Measurements from ENCODE around the gene INTS3.
A peak's percentile ranks its signal among the peaks of the same experiment; 100 is the strongest.

The INTS3 gene, protein sequence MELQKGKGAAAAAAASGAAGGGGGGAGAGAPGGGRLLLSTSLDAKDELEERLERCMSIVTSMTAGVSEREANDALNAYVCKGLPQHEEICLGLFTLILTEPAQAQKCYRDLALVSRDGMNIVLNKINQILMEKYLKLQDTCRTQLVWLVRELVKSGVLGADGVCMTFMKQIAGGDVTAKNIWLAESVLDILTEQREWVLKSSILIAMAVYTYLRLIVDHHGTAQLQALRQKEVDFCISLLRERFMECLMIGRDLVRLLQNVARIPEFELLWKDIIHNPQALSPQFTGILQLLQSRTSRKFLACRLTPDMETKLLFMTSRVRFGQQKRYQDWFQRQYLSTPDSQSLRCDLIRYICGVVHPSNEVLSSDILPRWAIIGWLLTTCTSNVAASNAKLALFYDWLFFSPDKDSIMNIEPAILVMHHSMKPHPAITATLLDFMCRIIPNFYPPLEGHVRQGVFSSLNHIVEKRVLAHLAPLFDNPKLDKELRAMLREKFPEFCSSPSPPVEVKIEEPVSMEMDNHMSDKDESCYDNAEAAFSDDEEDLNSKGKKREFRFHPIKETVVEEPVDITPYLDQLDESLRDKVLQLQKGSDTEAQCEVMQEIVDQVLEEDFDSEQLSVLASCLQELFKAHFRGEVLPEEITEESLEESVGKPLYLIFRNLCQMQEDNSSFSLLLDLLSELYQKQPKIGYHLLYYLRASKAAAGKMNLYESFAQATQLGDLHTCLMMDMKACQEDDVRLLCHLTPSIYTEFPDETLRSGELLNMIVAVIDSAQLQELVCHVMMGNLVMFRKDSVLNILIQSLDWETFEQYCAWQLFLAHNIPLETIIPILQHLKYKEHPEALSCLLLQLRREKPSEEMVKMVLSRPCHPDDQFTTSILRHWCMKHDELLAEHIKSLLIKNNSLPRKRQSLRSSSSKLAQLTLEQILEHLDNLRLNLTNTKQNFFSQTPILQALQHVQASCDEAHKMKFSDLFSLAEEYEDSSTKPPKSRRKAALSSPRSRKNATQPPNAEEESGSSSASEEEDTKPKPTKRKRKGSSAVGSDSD

DNA sequence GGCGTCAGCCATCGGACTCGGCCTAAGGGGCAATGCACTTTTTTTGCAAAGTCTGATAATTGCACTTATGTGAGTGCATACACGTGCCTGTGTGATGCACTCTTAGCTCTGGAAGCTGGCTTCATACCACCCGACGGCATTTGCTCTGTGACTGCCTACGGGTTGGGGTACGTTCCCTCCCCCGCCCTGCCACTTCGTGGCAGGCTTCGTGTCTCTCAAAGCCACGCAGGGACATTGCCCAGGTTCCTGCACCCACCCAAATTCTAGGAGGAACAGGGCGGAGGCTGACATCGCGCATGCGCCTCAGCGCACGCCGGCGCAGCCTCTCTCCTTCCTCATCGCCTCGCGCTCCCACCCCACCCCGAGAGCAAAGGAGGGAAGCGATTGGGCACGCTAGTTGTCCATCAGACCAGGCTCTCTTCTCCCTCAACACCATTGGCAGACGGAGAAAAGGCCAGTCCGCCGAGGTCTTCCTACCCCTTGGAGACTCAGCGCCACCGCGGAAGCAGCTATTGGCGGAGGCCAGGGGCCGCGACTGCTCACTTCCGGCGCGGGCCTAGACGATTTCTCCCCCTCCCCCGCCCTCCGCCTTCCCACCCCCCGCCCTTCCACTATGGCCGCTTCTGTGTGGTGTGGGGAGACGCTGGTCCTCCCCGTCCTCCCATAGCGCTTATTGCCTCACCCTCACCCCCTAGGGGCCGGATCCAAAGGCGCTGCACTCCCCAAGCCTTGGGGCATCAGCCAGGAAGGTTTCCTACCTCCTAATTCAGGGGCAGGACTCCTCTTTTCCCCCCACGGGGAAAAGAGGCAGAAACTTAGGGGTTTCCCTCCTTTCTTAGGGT is at the start of gene INTS3:
INTS3 (plus strand) TSS at position 588 of the 842 bp plus-strand sequence. CDS start 585 bp downstream, outside the sequence.
- no peaks in the 10 kb centered on the region for H3K27me3 ChIP-seq (replicated peaks)
- TF ChIP-seq, protein P1, sequence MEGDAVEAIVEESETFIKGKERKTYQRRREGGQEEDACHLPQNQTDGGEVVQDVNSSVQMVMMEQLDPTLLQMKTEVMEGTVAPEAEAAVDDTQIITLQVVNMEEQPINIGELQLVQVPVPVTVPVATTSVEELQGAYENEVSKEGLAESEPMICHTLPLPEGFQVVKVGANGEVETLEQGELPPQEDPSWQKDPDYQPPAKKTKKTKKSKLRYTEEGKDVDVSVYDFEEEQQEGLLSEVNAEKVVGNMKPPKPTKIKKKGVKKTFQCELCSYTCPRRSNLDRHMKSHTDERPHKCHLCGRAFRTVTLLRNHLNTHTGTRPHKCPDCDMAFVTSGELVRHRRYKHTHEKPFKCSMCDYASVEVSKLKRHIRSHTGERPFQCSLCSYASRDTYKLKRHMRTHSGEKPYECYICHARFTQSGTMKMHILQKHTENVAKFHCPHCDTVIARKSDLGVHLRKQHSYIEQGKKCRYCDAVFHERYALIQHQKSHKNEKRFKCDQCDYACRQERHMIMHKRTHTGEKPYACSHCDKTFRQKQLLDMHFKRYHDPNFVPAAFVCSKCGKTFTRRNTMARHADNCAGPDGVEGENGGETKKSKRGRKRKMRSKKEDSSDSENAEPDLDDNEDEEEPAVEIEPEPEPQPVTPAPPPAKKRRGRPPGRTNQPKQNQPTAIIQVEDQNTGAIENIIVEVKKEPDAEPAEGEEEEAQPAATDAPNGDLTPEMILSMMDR (IDR thresholded peaks at IDR 0.05; ENCODE audit: low read depth, low read length, missing control alignments) = peak; percentile 16
- H3K27ac ChIP-seq = peak within 1 kb of the TSS; percentile 68
- peak within 1 kb of the TSS; percentile 80 for H3K4me3 ChIP-seq (ENCODE audit: low read depth, low read length)
- in situ Hi-C loops (cut with HindIII; ENCODE audit: low pct_ligation_motif_present, low sequenced_read_pairs) = no loop called here
- DNase-seq = peak; percentile 100
- no peaks in the 10 kb centered on the region for H3K36me3 ChIP-seq (replicated peaks)

DNA sequence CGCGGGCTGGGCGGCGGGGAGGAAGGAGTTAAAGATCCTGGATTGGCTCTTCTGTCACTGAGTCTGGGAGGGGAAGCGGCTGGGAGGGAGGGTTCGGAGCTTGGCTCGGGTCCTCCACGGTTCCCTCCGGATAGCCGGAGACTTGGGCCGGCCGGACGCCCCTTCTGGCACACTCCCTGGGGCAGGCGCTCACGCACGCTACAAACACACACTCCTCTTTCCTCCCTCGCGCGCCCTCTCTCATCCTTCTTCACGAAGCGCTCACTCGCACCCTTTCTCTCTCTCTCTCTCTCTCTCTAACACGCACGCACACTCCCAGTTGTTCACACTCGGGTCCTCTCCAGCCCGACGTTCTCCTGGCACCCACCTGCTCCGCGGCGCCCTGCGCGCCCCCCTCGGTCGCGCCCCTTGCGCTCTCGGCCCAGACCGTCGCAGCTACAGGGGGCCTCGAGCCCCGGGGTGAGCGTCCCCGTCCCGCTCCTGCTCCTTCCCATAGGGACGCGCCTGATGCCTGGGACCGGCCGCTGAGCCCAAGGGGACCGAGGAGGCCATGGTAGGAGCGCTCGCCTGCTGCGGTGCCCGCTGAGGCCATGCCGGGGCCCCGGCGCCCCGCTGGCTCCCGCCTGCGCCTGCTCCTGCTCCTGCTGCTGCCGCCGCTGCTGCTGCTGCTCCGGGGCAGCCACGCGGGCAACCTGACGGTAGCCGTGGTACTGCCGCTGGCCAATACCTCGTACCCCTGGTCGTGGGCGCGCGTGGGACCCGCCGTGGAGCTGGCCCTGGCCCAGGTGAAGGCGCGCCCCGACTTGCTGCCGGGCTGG is 49.1 kb upstream of the INTS3 start, which contains the start of gene NPR1:
NPR1 (plus strand) TSS at position 170 of the 818 bp plus-strand sequence; CDS start at position 591, 421 bp downstream.
- Histone ChIP-seq H3K27ac (no peak within 1 kb of the TSS), H3K4me3 (ENCODE audit: low read depth, low read length) (peak within 1 kb of the TSS; percentile 32), H3K36me3 (replicated peaks) (no peaks in the 10 kb centered on the region), H3K27me3 (replicated peaks) (peaks cover 33% of the 10 kb centered on the region)
- in situ Hi-C loops (cut with HindIII; ENCODE audit: low pct_ligation_motif_present, low sequenced_read_pairs) = no loop called here
- DNase-seq = no peak
- TF ChIP-seq, protein P1 (IDR thresholded peaks at IDR 0.05; ENCODE audit: low read depth, low read length, missing control alignments) = no peak

DNA sequence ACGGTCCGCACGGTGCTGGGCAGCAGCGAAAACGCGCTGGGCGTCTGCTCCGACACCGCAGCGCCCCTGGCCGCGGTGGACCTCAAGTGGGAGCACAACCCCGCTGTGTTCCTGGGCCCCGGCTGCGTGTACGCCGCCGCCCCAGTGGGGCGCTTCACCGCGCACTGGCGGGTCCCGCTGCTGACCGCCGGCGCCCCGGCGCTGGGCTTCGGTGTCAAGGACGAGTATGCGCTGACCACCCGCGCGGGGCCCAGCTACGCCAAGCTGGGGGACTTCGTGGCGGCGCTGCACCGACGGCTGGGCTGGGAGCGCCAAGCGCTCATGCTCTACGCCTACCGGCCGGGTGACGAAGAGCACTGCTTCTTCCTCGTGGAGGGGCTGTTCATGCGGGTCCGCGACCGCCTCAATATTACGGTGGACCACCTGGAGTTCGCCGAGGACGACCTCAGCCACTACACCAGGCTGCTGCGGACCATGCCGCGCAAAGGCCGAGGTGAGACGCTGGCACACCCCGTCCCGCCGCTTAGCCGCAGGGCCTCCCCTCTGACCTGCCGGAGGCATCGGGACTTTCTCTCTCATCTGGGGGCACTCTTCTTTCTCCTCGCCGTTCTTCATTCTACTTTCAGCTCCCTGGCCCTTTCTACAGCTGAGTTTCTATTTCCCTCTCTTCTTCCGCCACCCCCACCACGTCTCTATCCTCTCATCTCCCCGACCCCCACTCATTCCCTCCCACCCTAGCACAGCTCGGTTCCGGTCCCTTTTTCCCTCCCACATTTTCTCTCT is 48.3 kb upstream of the INTS3 start:
- no peak overlapping the region for H3K27ac ChIP-seq
- no peak for DNase-seq
- H3K4me3 ChIP-seq (ENCODE audit: low read depth, low read length) = peak overlapping the region; percentile 26
- TF ChIP-seq, protein P1 (IDR thresholded peaks at IDR 0.05; ENCODE audit: low read depth, low read length, missing control alignments) = peak; percentile 47
- in situ Hi-C loops (cut with HindIII; ENCODE audit: low pct_ligation_motif_present, low sequenced_read_pairs) = no loop called here
- no peaks in the 10 kb centered on the region for H3K36me3 ChIP-seq (replicated peaks)
- peaks cover 33% of the 10 kb centered on the region for H3K27me3 ChIP-seq (replicated peaks)

DNA sequence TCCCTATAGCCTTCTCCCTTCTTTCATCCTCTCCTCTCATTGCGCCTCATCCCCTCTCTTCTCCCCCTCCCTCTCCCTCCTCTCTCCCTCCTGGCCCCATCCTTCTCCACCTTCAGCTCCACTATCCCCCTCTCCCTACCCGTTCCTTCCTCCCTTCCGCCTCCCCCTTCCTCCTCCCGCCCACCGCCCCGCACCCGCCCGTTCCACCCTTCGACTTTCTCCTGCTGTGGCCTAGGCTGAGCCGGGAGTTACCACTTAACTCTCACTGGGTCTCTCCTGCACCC is 47.8 kb upstream of the INTS3 start:
- H3K27me3 ChIP-seq (replicated peaks) = peaks cover 33% of the 10 kb centered on the region
- in situ Hi-C loops (cut with HindIII; ENCODE audit: low pct_ligation_motif_present, low sequenced_read_pairs) = no loop called here
- no peak overlapping the region for H3K4me3 ChIP-seq (ENCODE audit: low read depth, low read length)

More for the DNA sequence above, 47.8 kb upstream of the INTS3 start:
- TF ChIP-seq, protein P1 (IDR thresholded peaks at IDR 0.05; ENCODE audit: low read depth, low read length, missing control alignments) = no peak
- no peak for DNase-seq
- no peak overlapping the region for H3K27ac ChIP-seq
- H3K36me3 ChIP-seq (replicated peaks) = no peaks in the 10 kb centered on the region

Data from brain microvascular endothelial cell (primary cell).